Mesendoderm (in vitro differentiated cells): ENCODE data around the gene HGF.

Source experiments
- DNase-seq: peaks from one replicate; pipeline ENCODE4 v3.0.0; 2013
- H2AK5ac ChIP-seq: 2 replicates; pipeline ENCODE4 v1.6.1; 2013; ENCODE audit warnings: low read length, inconsistent platforms
- H2BK120ac ChIP-seq: 2 replicates; pipeline ENCODE4 v1.6.1; 2013; ENCODE audit warnings: low read depth, mild to moderate bottlenecking, low read length, moderate library complexity, mixed read lengths
- H2BK15ac ChIP-seq: replicated peaks from 2 replicates; pipeline ENCODE4 v1.6.1; 2013; ENCODE audit warnings: low read depth, mild to moderate bottlenecking, moderate library complexity
- H2BK5ac ChIP-seq: 2 replicates; pipeline ENCODE4 v1.6.1; 2013; ENCODE audit warnings: low read length, inconsistent platforms
- H3K18ac ChIP-seq: 2 replicates; pipeline ENCODE4 v1.6.1; 2013; ENCODE audit warnings: mild to moderate bottlenecking, low read length, mixed read lengths
- H3K23ac ChIP-seq: one replicate; pipeline ENCODE4 v1.6.1; 2013; ENCODE audit warnings: low read length
- H3K27ac ChIP-seq: 2 replicates; pipeline ENCODE4 v1.5.1; 2013; ENCODE audit warnings: low read depth, mild to moderate bottlenecking, inconsistent platforms, low read length, moderate library complexity
- H3K27me3 ChIP-seq: 2 replicates; pipeline ENCODE4 v1.6.1; 2013; ENCODE audit warnings: low read length, control low read depth, mild to moderate bottlenecking, inconsistent platforms; ENCODE audit not compliant: insufficient read depth, poor library complexity
- H3K36me3 ChIP-seq: 2 replicates; pipeline ENCODE4 v1.6.1; 2013; ENCODE audit warnings: low read length, inconsistent platforms; ENCODE audit not compliant: control insufficient read depth, insufficient read depth
- H3K4ac ChIP-seq: one replicate; pipeline ENCODE4 v1.6.1; 2013; ENCODE audit warnings: low read depth, mild to moderate bottlenecking, low read length, moderate library complexity
- H3K4me1 ChIP-seq: 2 replicates; pipeline ENCODE4 v1.6.1; 2013; ENCODE audit warnings: low read depth, low read length, inconsistent platforms; ENCODE audit not compliant: control insufficient read depth
- H3K4me2 ChIP-seq: 2 replicates; pipeline ENCODE4 v1.6.1; 2013; ENCODE audit warnings: low read length
- H3K4me3 ChIP-seq: 2 replicates; pipeline ENCODE4 v1.5.1; 2013; ENCODE audit warnings: mild to moderate bottlenecking, low read length
- H3K56ac ChIP-seq: one replicate; pipeline ENCODE4 v1.6.1; 2013; ENCODE audit warnings: low read length
- H3K79me1 ChIP-seq: 2 replicates; pipeline ENCODE4 v1.6.1; 2013; ENCODE audit warnings: low read length, inconsistent platforms
- H3K79me2 ChIP-seq: 2 replicates; pipeline ENCODE4 v1.6.1; 2013; ENCODE audit warnings: mild to moderate bottlenecking, low read length; ENCODE audit not compliant: control insufficient read depth, insufficient read depth
- H3K9ac ChIP-seq: 2 replicates; pipeline ENCODE4 v1.6.1; 2013; ENCODE audit warnings: low read length, inconsistent platforms
- H4K5ac ChIP-seq: one replicate; pipeline ENCODE4 v1.6.1; 2013; ENCODE audit warnings: low read length
- H4K8ac ChIP-seq: one replicate; pipeline ENCODE4 v1.6.1; 2013; ENCODE audit warnings: low read depth, mild to moderate bottlenecking, control low read depth, low read length, moderate library complexity
- WGBS: extraction: QIAGEN DNeasy Blood & Tissue Kit; methylation state at CpG from one replicate; pipeline ENCODE4 v1.1.7; 2013; ENCODE audit warnings: low lambda C conversion rate, missing lambda C conversion rate; ENCODE audit not compliant: insufficient coverage; ENCODE audit errors: extremely low coverage; 5-methylcytosine and 5-hydroxymethylcytosine counted together

Gene HGF

DNA sequence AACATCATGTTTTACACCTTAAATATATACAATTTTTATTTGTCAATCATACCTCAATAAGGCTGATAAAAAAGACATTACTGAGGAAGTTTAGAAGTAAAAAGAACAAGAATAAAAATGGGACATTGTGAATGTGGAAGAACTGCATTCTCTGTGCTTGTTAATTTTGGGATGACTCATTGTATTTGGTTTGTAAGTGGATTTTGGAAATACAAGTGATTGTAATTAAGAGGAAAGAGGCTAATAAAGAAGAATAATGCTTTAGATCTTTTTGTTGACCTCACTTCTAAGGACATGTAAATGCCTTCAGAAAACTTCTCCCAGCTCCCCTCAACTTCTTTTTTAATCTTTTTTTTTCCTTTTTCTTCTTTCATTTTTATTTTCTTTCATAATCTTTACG is 76.0 kb downstream of the HGF start:
- no peak overlapping the region for H3K9ac ChIP-seq
- no peak overlapping the region for H3K23ac ChIP-seq
- no peak overlapping the region for H3K18ac ChIP-seq
- H3K4me3 ChIP-seq: no peak overlapping the region
- no peak overlapping the region for H2BK120ac ChIP-seq
- H3K4me1 ChIP-seq: no peaks in the 10 kb centered on the region
- no peak overlapping the region for H3K4me2 ChIP-seq
- H4K5ac ChIP-seq: no peak overlapping the region
- H2BK15ac ChIP-seq: no peak overlapping the region
- H2AK5ac ChIP-seq: no peak overlapping the region
- H3K4ac ChIP-seq: no peak overlapping the region
- DNase-seq: no peak
- H3K79me1 ChIP-seq: no peaks in the 10 kb centered on the region
- no peaks in the 10 kb centered on the region for H3K27me3 ChIP-seq
- H3K36me3 ChIP-seq: no peaks in the 10 kb centered on the region
- WGBS: no CpG with 5 or more reads among the region's 1 CpG
- H2BK5ac ChIP-seq: no peak overlapping the region
- no peak overlapping the region for H3K56ac ChIP-seq
- H4K8ac ChIP-seq: no peak overlapping the region
- H3K27ac ChIP-seq: no peak overlapping the region
- H3K79me2 ChIP-seq: no peaks in the 10 kb centered on the region

GRCh38 chr7:81693080-81693479 is 76.8 kb downstream of the HGF start:
- Histone ChIP-seq H3K56ac (no peak overlapping the region), H3K79me1 (no peaks in the 10 kb centered on the region), H2BK120ac (no peak overlapping the region), H2BK15ac (no peak overlapping the region), H4K8ac (no peak overlapping the region), H3K27ac (no peak overlapping the region), H3K36me3 (no peaks in the 10 kb centered on the region), H3K4me3 (no peak overlapping the region), H3K27me3 (no peaks in the 10 kb centered on the region), H3K4me2 (no peak overlapping the region), H3K4ac (no peak overlapping the region), H3K4me1 (no peaks in the 10 kb centered on the region), H3K79me2 (no peaks in the 10 kb centered on the region), H2BK5ac (no peak overlapping the region), H2AK5ac (no peak overlapping the region), H4K5ac (no peak overlapping the region), H3K18ac (no peak overlapping the region), H3K9ac (no peak overlapping the region), H3K23ac (no peak overlapping the region)
- no peak for DNase-seq
- WGBS: 100% methylated on average over 1 of the region's 2 CpGs

DNA sequence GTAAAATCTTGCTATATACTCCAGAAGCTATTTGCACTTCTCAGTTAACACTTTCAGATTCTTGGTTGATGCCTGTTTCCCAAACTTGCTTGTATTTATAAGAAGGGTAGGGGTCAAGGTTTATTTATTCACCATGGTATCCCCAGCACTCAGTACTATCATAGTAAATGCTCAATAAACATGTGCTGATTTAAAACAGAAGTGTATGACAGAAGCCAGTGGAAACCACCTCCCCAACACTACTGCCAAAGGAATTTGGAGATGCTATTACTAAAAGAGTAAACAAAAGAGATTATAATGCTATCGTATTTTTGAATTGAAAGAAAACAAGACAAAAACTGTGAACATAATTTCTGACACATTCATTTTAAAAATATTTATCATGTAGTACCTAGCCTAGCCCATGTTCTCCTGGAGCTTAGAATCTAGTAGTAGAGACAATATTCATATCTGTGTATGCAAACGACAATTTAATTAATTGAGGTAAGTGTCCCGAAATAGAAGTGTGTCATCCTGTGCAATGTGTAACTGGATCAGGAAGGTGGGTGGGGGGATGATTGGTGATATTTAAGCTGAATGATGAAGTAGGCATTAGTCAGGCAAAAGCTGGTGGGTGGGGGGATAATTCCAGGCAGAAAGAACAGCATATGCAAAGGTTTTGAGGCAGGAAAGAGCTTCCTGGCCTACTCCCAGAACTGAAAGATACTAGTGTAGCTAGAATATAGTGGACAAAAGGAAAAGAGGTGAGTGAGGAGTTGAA is 77.5 kb downstream of the HGF start:
- H4K5ac ChIP-seq: no peak overlapping the region
- no peak overlapping the region for H2BK5ac ChIP-seq
- H3K36me3 ChIP-seq: no peaks in the 10 kb centered on the region
- no peak overlapping the region for H3K4ac ChIP-seq
- H3K18ac ChIP-seq: no peak overlapping the region
- H3K4me3 ChIP-seq: no peak overlapping the region
- DNase-seq: no peak
- H3K9ac ChIP-seq: no peak overlapping the region
- no peak overlapping the region for H3K27ac ChIP-seq
- no peak overlapping the region for H3K23ac ChIP-seq
- no peak overlapping the region for H3K4me2 ChIP-seq
- no peaks in the 10 kb centered on the region for H3K79me2 ChIP-seq
- H3K4me1 ChIP-seq: no peaks in the 10 kb centered on the region
- no peak overlapping the region for H2BK15ac ChIP-seq
- H4K8ac ChIP-seq: no peak overlapping the region
- no peak overlapping the region for H2BK120ac ChIP-seq
- H3K27me3 ChIP-seq: no peaks in the 10 kb centered on the region
- WGBS: no CpG with 5 or more reads among the region's 3 CpGs
- no peak overlapping the region for H2AK5ac ChIP-seq
- H3K56ac ChIP-seq: no peak overlapping the region
- H3K79me1 ChIP-seq: no peaks in the 10 kb centered on the region

GRCh38 chr7:81691199-81691821 is 78.5 kb downstream of the HGF start:
- Histone ChIP-seq H3K27ac (no peak overlapping the region), H3K9ac (no peak overlapping the region), H3K4me3 (no peak overlapping the region), H3K56ac (no peak overlapping the region), H3K27me3 (no peaks in the 10 kb centered on the region), H3K36me3 (no peaks in the 10 kb centered on the region), H3K4me2 (no peak overlapping the region), H2AK5ac (no peak overlapping the region), H3K4ac (no peak overlapping the region), H4K5ac (no peak overlapping the region), H3K79me2 (no peaks in the 10 kb centered on the region), H3K18ac (no peak overlapping the region), H2BK120ac (no peak overlapping the region), H3K79me1 (no peaks in the 10 kb centered on the region), H3K4me1 (no peaks in the 10 kb centered on the region), H2BK5ac (no peak overlapping the region), H4K8ac (no peak overlapping the region), H2BK15ac (no peak overlapping the region), H3K23ac (no peak overlapping the region)
- no peak for DNase-seq
- no CpG with 5 or more reads among the region's 4 CpGs for whole genome bisulfite sequencing

DNA sequence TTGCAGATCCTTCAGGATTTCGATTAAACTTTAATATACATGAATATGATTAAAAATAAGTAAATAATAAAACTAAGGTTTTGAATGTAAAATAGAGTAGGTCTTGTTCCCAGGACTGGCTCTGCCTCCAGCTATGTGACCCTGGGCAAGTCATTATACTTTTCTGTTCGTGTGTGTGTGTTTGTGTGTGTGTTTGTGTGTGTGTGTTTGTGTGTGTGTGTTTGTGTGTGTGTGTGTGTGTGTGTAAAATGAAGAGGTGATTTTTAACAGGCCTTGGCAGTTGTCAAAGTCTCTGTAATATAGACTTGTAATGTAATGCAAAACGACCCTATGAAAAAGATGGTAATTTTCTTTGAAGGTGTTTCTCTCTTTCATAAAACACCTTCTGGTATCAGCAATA is 79.2 kb downstream of the HGF start:
- no peak overlapping the region for H3K4me3 ChIP-seq
- H3K4ac ChIP-seq: no peak overlapping the region
- H3K23ac ChIP-seq: no peak overlapping the region
- no peak overlapping the region for H3K56ac ChIP-seq
- no peak overlapping the region for H3K27ac ChIP-seq
- no peak overlapping the region for H2AK5ac ChIP-seq
- H2BK120ac ChIP-seq: no peak overlapping the region
- no peak overlapping the region for H2BK15ac ChIP-seq
- H3K18ac ChIP-seq: no peak overlapping the region
- H3K4me2 ChIP-seq: no peak overlapping the region
- no peaks in the 10 kb centered on the region for H3K27me3 ChIP-seq
- no peak overlapping the region for H2BK5ac ChIP-seq
- H3K4me1 ChIP-seq: no peaks in the 10 kb centered on the region
- H4K5ac ChIP-seq: no peak overlapping the region
- H4K8ac ChIP-seq: no peak overlapping the region
- H3K79me1 ChIP-seq: no peaks in the 10 kb centered on the region
- no peak overlapping the region for H3K9ac ChIP-seq
- no peak for DNase-seq
- WGBS: no CpG with 5 or more reads among the region's 3 CpGs
- H3K36me3 ChIP-seq: no peaks in the 10 kb centered on the region
- H3K79me2 ChIP-seq: no peaks in the 10 kb centered on the region
